WERI-Rb-1 (cell line): ENCODE measurements around the gene PCBP1.
A peak's percentile ranks its signal among the peaks of the same experiment; 100 is the strongest.

Experiments used
- DNase-seq: peaks from one replicate; pipeline ENCODE4 v3.0.0-alpha.2; 2020
- H3K27ac ChIP-seq: fragments of 250-450 bp; sonication (Bioruptor Pico); 2 replicates; pipeline ENCODE4 v1.5.1; 2020; ENCODE audit warnings: mild to moderate bottlenecking, moderate library complexity
- H3K27me3 ChIP-seq: fragments of 250-450 bp; sonication (Bioruptor Pico); 2 replicates; pipeline ENCODE4 v1.5.1; 2021; ENCODE audit warnings: mild to moderate bottlenecking, low read depth, moderate library complexity; ENCODE audit not compliant: insufficient read depth, severe bottlenecking
- H3K36me3 ChIP-seq: fragments of 250-450 bp; sonication (Bioruptor Pico); 2 replicates; pipeline ENCODE4 v1.5.1; 2020; ENCODE audit warnings: mild to moderate bottlenecking, moderate library complexity
- H3K4me3 ChIP-seq: 2 replicates; pipeline ENCODE4 v1.5.1; 2011; ENCODE audit warnings: low read depth, mild to moderate bottlenecking, control low read depth, low read length
- H3K9me3 ChIP-seq: fragments of 250-450 bp; sonication (Bioruptor Pico); 2 replicates; pipeline ENCODE4 v1.5.1; 2021; ENCODE audit warnings: mild to moderate bottlenecking, moderate library complexity; ENCODE audit not compliant: severe bottlenecking
- CTCF ChIP-seq: IDR thresholded peaks from 2 replicates; pipeline ENCODE4 v1.5.1; 2011; ENCODE audit warnings: low read depth, mild to moderate bottlenecking, control low read depth, inconsistent platforms, low read length

Gene PCBP1

DNA sequence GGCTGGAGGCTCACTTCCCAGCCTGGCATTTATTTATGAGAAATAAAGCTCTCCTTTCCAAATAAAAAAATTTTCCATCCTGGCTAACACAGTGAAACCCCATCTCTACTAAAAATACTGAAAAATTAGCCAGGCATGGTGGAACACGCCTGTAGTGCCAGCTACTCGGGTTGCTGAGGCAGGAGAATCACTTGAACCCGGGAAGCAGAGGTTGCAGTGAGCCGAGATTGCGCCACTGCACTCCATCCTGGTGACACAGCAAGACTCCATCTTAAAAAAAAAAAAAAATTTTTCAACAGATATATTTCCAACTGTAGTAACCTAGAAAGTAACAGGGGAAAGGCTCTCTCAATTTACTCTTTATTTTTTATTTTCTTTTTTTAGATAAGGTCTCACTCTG is 6.1 kb upstream of the PCBP1 start:
- Histone ChIP-seq H3K27ac (no peak overlapping the region), H3K27me3 (no peaks in the 10 kb centered on the region), H3K36me3 (peaks cover 85% of the 10 kb centered on the region), H3K4me3 (no peak overlapping the region), H3K9me3 (no peaks in the 10 kb centered on the region)
- TF ChIP-seq CTCF = no peak
- no peak for DNase-seq

- Histone ChIP-seq H3K4me3 (no peak overlapping the region), H3K36me3 (peaks cover 73% of the 10 kb centered on the region), H3K27ac (no peak overlapping the region), H3K9me3 (no peaks in the 10 kb centered on the region), H3K27me3 (no peaks in the 10 kb centered on the region)
- no peak for TF ChIP-seq CTCF
- DNase-seq = no peak
Observed at GRCh38 chr2:70083344-70084156, 3.7 kb upstream of the PCBP1 start.

DNA sequence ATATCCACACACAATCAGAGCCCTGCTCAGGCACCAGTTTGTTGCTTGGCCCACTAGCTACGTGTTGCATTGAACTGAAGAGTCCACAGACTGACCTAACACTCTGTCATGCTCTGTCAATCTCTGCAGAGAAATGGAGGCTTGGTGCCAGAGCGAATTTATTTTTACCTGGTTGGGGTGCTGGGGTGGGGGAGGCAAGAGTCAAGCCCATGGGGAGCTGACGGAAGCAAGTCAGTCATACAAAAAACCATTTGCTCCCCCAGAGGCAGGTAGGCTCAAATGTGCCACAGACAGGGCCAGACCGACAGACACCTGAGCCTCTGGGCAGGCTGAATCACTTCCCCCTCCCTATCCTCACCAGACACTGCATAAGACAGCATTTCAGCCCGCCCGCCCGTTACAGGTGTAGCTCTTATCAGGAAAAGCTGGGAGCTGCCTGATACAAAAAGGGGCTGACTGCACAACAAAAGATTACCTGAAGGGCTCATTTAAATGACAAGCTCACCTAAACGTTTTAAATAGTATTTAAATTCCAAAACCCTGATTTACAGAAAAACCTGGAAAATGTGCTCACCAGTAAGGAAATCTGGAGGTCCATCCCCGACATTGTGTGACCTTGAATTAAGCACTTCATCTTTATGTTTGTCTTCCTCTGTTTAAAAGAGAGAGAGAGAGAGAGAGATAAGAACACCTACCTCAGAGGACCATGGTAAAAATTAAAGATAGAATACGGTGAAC is 2.1 kb upstream of the PCBP1 start:
- H3K27me3 ChIP-seq = no peaks in the 10 kb centered on the region
- H3K36me3 ChIP-seq = peaks cover 71% of the 10 kb centered on the region
- peak overlapping the region; percentile 100 for H3K27ac ChIP-seq
- H3K4me3 ChIP-seq = peak overlapping the region; percentile 70
- H3K9me3 ChIP-seq = no peaks in the 10 kb centered on the region
- DNase-seq = peak; percentile 85
- TF ChIP-seq CTCF = no peak

DNA sequence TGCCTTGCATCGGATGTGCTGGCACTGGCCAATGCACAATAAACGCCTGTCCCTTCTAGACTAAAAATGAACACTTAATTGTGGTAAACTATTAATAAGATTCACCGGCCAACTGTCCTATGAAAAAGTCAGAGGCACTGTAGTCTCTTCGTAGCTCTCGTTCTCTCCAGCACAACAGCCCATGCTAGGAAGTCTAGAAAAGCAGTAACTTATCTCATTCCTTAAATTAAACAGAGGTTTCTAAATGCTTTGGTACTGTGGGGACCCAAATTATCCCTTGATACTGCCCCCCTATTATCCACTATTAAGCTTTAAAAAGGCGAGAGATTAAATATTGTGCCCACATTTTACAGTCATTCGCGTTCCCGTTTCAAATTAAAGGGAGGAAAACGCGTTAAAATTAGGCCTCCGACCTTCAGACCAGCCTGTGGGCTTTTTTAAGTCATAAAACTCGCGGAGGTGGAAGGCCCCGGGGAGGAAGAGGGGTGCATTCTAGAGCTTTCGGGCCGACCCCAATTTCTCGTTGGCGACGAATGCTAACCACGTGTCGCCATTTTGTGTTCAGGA is 1.5 kb upstream of the PCBP1 start:
- no peak for DNase-seq
- Histone ChIP-seq H3K4me3 (peak overlapping the region; percentile 70), H3K36me3 (peaks cover 70% of the 10 kb centered on the region), H3K27ac (peak overlapping the region; percentile 100), H3K9me3 (no peaks in the 10 kb centered on the region), H3K27me3 (no peaks in the 10 kb centered on the region)
- no peak for TF ChIP-seq CTCF

DNA sequence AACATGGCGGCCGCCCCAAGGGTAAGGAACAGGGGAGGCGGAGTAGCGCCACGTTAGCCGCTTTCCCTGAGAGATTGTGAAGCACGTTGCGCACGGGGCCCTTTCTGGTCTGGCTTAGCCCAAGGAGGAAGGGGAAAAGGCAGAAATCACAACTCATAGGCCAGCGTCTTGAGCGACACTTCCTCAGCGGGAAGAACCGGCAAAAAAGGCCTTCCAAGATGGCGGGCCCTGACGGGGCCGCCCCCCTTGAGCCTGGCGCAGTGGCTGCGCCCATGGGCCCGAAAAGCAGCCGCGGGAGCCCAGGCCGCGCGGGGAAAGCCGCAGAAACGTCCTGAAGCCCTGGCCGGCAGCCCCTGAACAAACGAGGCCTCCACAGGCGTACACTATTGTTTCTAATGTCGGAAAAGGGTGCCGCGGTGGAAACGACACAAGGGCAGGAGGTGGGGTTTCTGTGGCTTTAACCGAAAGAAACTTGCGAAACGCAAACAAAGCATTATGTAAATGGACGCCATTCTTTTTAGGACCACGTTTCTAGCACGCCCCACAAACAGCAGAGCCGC is 919 bp upstream of the PCBP1 start:
- peak overlapping the region; percentile 70 for H3K4me3 ChIP-seq
- peak overlapping the region; percentile 100 for H3K27ac ChIP-seq
- no peaks in the 10 kb centered on the region for H3K27me3 ChIP-seq
- H3K9me3 ChIP-seq = no peaks in the 10 kb centered on the region
- TF ChIP-seq CTCF = no peak
- peak; percentile 77 for DNase-seq
- H3K36me3 ChIP-seq = peaks cover 64% of the 10 kb centered on the region
